ENCODE measurements around the gene CCDC178.
"Not testable (repeated sequence)": the region's sequence is repeated elsewhere in the genome, so short reads cannot be mapped to it uniquely, and the experiment has no call there.

CCDC178 gene

GRCh38 chr18:33432857-33433256, 7.7 kb downstream of the CCDC178 start:
- H3K4me3 ChIP-seq (ENCODE audit: low read depth, low read length) = no peak overlapping the region
- no peak for TF ChIP-seq CTCF (IDR thresholded peaks at IDR 0.05; ENCODE audit: insufficient read depth, low read length, missing control alignments)
- POLR2A ChIA-PET = no interaction called here
- CTCF ChIA-PET = no interaction called here
- DNase-seq (ENCODE audit: low read depth, low spot score) = no peak

GRCh38 chr18:33427549-33427948, 13.0 kb downstream of the CCDC178 start:
- no peak for DNase-seq (ENCODE audit: low read depth, low spot score)
- no peak for TF ChIP-seq CTCF (IDR thresholded peaks at IDR 0.05; ENCODE audit: insufficient read depth, low read length, missing control alignments)
- CTCF ChIA-PET = interaction anchor here (0.9 kb wide), 1 partner anchor 1270 kb away, joined by 3 read pairs; no protein-coding TSS in a partner anchor
- H3K4me3 ChIP-seq (ENCODE audit: low read depth, low read length) = no peak overlapping the region
- POLR2A ChIA-PET = no interaction called here

- ChIA-PET CTCF (no interaction called here), POLR2A (no interaction called here)
- TF ChIP-seq CTCF (IDR thresholded peaks at IDR 0.05; ENCODE audit: insufficient read depth, low read length, missing control alignments) = no peak
- no peak for DNase-seq (ENCODE audit: low read depth, low spot score)
- H3K4me3 ChIP-seq (ENCODE audit: low read depth, low read length) = no peak overlapping the region
Measured at GRCh38 chr18:33424266-33424946, 16.1 kb downstream of the CCDC178 start.

GRCh38 chr18:33421225-33421624, 19.3 kb downstream of the CCDC178 start:
- POLR2A ChIA-PET = no interaction called here
- no peak overlapping the region for H3K4me3 ChIP-seq (ENCODE audit: low read depth, low read length)
- CTCF ChIA-PET = no interaction called here

GRCh38 chr18:33404244-33404873, 36.2 kb downstream of the CCDC178 start:
- no peak overlapping the region for H3K4me3 ChIP-seq (ENCODE audit: low read depth, low read length)
- ChIA-PET POLR2A (no interaction called here), CTCF (no interaction called here)
- DNase-seq (ENCODE audit: low read depth, low spot score) = no peak
- TF ChIP-seq CTCF (IDR thresholded peaks at IDR 0.05; ENCODE audit: insufficient read depth, low read length, missing control alignments) = no peak

More at GRCh38 chr18:33421225-33421624, 19.3 kb downstream of the CCDC178 start:
- DNase-seq (ENCODE audit: low read depth, low spot score) = no peak
- TF ChIP-seq CTCF (IDR thresholded peaks at IDR 0.05; ENCODE audit: insufficient read depth, low read length, missing control alignments) = no peak

GRCh38 chr18:33398939-33399338, 41.6 kb downstream of the CCDC178 start:
- H3K4me3 ChIP-seq (ENCODE audit: low read depth, low read length); POLR2A ChIA-PET; CTCF ChIA-PET; DNase-seq (ENCODE audit: low read depth, low spot score): not testable (repeated sequence)

GRCh38 chr18:33375829-33376228, 64.7 kb downstream of the CCDC178 start:
- TF ChIP-seq CTCF (IDR thresholded peaks at IDR 0.05; ENCODE audit: insufficient read depth, low read length, missing control alignments) = no peak
- H3K4me3 ChIP-seq (ENCODE audit: low read depth, low read length) = no peak overlapping the region
- POLR2A ChIA-PET = no interaction called here
- CTCF ChIA-PET = no interaction called here
- DNase-seq (ENCODE audit: low read depth, low spot score) = no peak

All from AG04449 (cell line).